OCI-LY7 (cell line): Measurements from ENCODE around the gene PAH. TPM values are rescaled to one million over a fixed set of nuclear protein-coding genes. Genes with fewer than 3 reads are reported as not detected.

ENCODE experiments used
- BruUV-seq: library from RNA; stranded (reverse); fragments of 400-500 nt; replicated peaks from 2 replicates; lab custom pipeline; 2021; lab: Mats Ljungman, UMichigan
- CTCF ChIA-PET: fragments of 300-600 bp; sonication (Branson Sonifier 250); formaldehyde crosslinking; loops from one replicate; lab custom pipeline; 2022; ENCODE audit warnings: antibody characterized with exemption; ENCODE audit not compliant: unreplicated experiment; lab: Charles Lee
- POLR2A ChIA-PET: fragments of 300-600 bp; sonication (Branson Sonifier 250); formaldehyde crosslinking; loops from one replicate; lab custom pipeline; 2022; ENCODE audit warnings: antibody characterized with exemption; lab: Charles Lee
- DNase-seq: peaks from one replicate; pipeline ENCODE4 v3.0.0-alpha.2; 2015; ENCODE audit warnings: low spot score
- H2AFZ ChIP-seq: fragments of 200-600 bp; sonication (generic), shearing (Covaris generic); 2 replicates; pipeline ENCODE4 v1.6.1; 2014; ENCODE audit warnings: mild to moderate bottlenecking, antibody characterized with exemption, low read length, moderate library complexity
- H3K27ac ChIP-seq: fragments of 200-600 bp; sonication (generic); 2 replicates; pipeline ENCODE4 v1.5.1; 2014; ENCODE audit warnings: mixed run types, low read depth, mild to moderate bottlenecking, moderate library complexity, low read length, inconsistent platforms; ENCODE audit not compliant: poor library complexity, severe bottlenecking
- H3K36me3 ChIP-seq: fragments of 200-600 bp; sonication (generic); 2 replicates; pipeline ENCODE4 v1.6.1; 2014; ENCODE audit warnings: mild to moderate bottlenecking, antibody characterized with exemption, low read length, moderate library complexity, mixed read lengths; ENCODE audit not compliant: insufficient read depth
- H3K4me1 ChIP-seq: fragments of 200-600 bp; sonication (generic); 2 replicates; pipeline ENCODE4 v1.5.1; 2014; ENCODE audit warnings: mild to moderate bottlenecking, low read length; ENCODE audit not compliant: insufficient read depth, poor library complexity, severe bottlenecking
- H3K4me2 ChIP-seq: fragments of 200-600 bp; sonication (generic); 2 replicates; pipeline ENCODE4 v1.6.1; 2014; ENCODE audit warnings: mild to moderate bottlenecking, low read length
- H3K4me3 ChIP-seq: fragments of 200-600 bp; sonication (generic); 2 replicates; pipeline ENCODE4 v1.5.1; 2014; ENCODE audit warnings: mild to moderate bottlenecking, low read depth, low read length; ENCODE audit not compliant: poor library complexity, severe bottlenecking
- H3K79me2 ChIP-seq: fragments of 200-600 bp; sonication (generic); 2 replicates; pipeline ENCODE4 v1.6.1; 2016; ENCODE audit warnings: low read depth, mild to moderate bottlenecking, low read length, moderate library complexity, mixed read lengths; ENCODE audit not compliant: insufficient read depth
- H3K9me2 ChIP-seq: fragments of 200-600 bp; sonication (generic); 2 replicates; pipeline ENCODE4 v1.6.1; 2016; ENCODE audit warnings: mild to moderate bottlenecking, low read length, mixed read lengths; ENCODE audit not compliant: insufficient read depth
- H3K9me3 ChIP-seq: fragments of 200-600 bp; sonication (generic); 2 replicates; pipeline ENCODE4 v1.6.1; 2014; ENCODE audit warnings: mild to moderate bottlenecking, mixed run types, low read length, mixed read lengths
- H4K20me1 ChIP-seq: fragments of 200-600 bp; sonication (generic); 2 replicates; pipeline ENCODE4 v1.6.1; 2014; ENCODE audit warnings: mild to moderate bottlenecking, antibody characterized with exemption, low read length, moderate library complexity, mixed read lengths; ENCODE audit not compliant: insufficient read depth
- CTCF ChIP-seq: fragments of 200-600 bp; sonication (generic); conservative IDR thresholded peaks from 2 replicates; pipeline ENCODE4 v1.5.1; 2014; ENCODE audit warnings: mild to moderate bottlenecking, antibody characterized with exemption, low read length, moderate library complexity, mixed read lengths
- EZH2phosphoT487 ChIP-seq: fragments of 200-600 bp; sonication (generic); IDR thresholded peaks from 2 replicates; pipeline ENCODE4 v1.6.1; 2018; ENCODE audit warnings: low read depth, borderline replicate concordance, mild to moderate bottlenecking, mixed run types, antibody characterized with exemption, low read length, moderate library complexity, mixed read lengths
- intact Hi-C: fragments of 100-400 bp; cut with micrococcal nuclease; formaldehyde crosslinking; loops from one replicate; pipeline ENCODE4 v1.10.0; 2022; ENCODE audit not compliant: unreplicated experiment
- total RNA-seq, 2 experiments: library from RNA; depleted of rRNA in 1 of 2; stranded (reverse); fragments of >200 nt in 1 of 2; shearing (Covaris generic) in 1 of 2; gene quantifications; 2 replicates each; pipeline ENCODE4 v1.2.3, GENCODE V29; 2014 to 2022

The PAH gene
- total RNA-seq, 2 experiments from 2014 or later, result not detected

GRCh38 chr12:102962986-102963385, 45.9 kb upstream of the PAH start:
- Histone ChIP-seq H3K79me2 (no peaks in the 10 kb centered on the region), H3K36me3 (no peaks in the 10 kb centered on the region), H3K9me3 (no peaks in the 10 kb centered on the region), H3K4me1 (no peaks in the 10 kb centered on the region), H3K27ac (no peak overlapping the region), H4K20me1 (no peaks in the 10 kb centered on the region), H3K9me2 (no peaks in the 10 kb centered on the region), H2AFZ (no peak overlapping the region), H3K4me3 (no peak overlapping the region), H3K4me2 (no peak overlapping the region)
- intact Hi-C loops, result no loop called here
- no TSS peak for BruUV-seq
- TF ChIP-seq EZH2phosphoT487, result no peak
- TF ChIP-seq CTCF, result no peak
- CTCF ChIA-PET, result no interaction called here
- POLR2A ChIA-PET, result interaction anchor here (0.6 kb wide), 1 partner anchor 228 kb away, joined by 5 read pairs; no protein-coding TSS in a partner anchor
- DNase-seq, result no peak

DNA sequence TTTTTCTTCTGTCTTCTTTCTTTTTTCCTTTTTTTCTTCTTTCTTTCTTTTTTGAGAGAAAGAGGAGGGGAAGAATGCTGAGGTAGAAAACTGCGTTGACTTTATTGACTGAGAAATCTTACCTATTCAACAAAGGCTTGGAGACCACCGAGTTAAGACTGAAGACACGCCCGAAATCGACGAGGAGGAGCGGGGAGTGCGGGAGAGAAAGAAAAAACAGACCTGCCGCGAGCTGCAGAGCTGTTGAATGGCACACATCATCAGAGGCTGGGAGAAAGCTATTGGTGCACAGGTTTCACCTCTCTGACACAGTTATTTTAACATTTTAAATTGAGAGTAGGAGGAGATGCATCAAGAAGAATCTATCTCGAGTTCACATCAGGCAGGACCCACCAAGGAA, 45.5 kb upstream of the PAH start:
- no peak overlapping the region for H3K27ac ChIP-seq
- no peak overlapping the region for H2AFZ ChIP-seq
- intact Hi-C loops, result no loop called here
- no peaks in the 10 kb centered on the region for H3K9me3 ChIP-seq
- ChIA-PET CTCF (no interaction called here), POLR2A (interaction anchor here (0.6 kb wide), 1 partner anchor 229 kb away, joined by 5 read pairs; no protein-coding TSS in a partner anchor)
- H3K9me2 ChIP-seq, result no peaks in the 10 kb centered on the region
- H3K79me2 ChIP-seq, result no peaks in the 10 kb centered on the region
- no peak overlapping the region for H3K4me3 ChIP-seq
- no peaks in the 10 kb centered on the region for H4K20me1 ChIP-seq
- no TSS peak for BruUV-seq
- DNase-seq, result no peak
- TF ChIP-seq CTCF (no peak), EZH2phosphoT487 (no peak)
- H3K4me1 ChIP-seq, result no peaks in the 10 kb centered on the region
- no peak overlapping the region for H3K4me2 ChIP-seq
- no peaks in the 10 kb centered on the region for H3K36me3 ChIP-seq

- no TSS peak for BruUV-seq
- H4K20me1 ChIP-seq, result no peaks in the 10 kb centered on the region
- H3K4me2 ChIP-seq, result no peak overlapping the region
- H3K36me3 ChIP-seq, result no peaks in the 10 kb centered on the region
- TF ChIP-seq EZH2phosphoT487 (no peak), CTCF (no peak)
- no peaks in the 10 kb centered on the region for H3K79me2 ChIP-seq
- ChIA-PET POLR2A (no interaction called here), CTCF (no interaction called here)
- no peaks in the 10 kb centered on the region for H3K9me3 ChIP-seq
- no peaks in the 10 kb centered on the region for H3K4me1 ChIP-seq
- no peak overlapping the region for H2AFZ ChIP-seq
- no peak overlapping the region for H3K4me3 ChIP-seq
- H3K9me2 ChIP-seq, result no peaks in the 10 kb centered on the region
- no peak overlapping the region for H3K27ac ChIP-seq
- intact Hi-C loops, result no loop called here
- no peak for DNase-seq
These were observed 44.4 kb upstream of the PAH start for GRCh38 chr12:102961466-102961855.
